HG02973 (cell line): ENCODE measurements around the gene CFHR4.
A peak's percentile ranks its signal among the peaks of the same experiment; 100 is the strongest.
"Not testable (repeated sequence)": the region's sequence is repeated elsewhere in the genome, so short reads cannot be mapped to it uniquely, and the experiment has no call there.

Experiments
- ATAC-seq: cut with Tn5 transposase; IDR thresholded peaks from one replicate; pipeline ENCODE4 v1.9.1; 2021; ENCODE audit warnings: moderate library complexity; ENCODE audit not compliant: unreplicated experiment

Gene CFHR4

DNA sequence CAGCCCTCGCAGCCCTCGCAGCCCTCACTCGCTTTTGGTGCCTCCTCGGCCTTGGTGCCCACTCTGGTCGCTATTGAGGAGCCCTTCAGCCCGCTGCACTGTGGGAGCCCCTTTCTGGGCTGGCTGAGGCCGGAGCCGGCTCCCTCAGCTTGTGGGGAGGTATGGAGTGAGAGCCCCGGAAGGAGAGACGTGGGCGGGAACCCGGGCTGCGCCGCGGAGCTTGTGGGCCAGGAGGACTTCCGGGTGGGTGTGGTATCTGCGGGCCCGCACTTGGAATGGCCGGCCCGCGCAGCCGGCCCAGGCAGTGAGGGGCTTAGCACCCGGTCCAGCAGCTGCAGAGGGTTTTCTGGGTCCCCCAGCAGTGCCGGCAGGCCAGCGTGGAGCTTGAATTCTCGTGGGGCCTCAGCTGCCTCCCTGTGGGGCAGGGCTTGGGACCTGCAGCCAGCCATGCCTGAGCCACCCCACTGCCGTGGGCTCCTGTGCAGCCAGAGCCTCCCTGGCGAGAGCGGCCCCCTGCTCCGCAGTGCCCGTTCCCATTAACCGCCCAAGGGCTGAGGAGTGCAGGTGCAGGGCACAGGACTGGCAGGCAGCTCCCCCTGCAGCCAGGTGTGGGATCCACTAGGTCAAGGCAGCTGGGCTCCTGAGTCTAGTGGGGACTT lies 45.8 kb downstream of the CFHR4 start:
- ATAC-seq: no peak

DNA sequence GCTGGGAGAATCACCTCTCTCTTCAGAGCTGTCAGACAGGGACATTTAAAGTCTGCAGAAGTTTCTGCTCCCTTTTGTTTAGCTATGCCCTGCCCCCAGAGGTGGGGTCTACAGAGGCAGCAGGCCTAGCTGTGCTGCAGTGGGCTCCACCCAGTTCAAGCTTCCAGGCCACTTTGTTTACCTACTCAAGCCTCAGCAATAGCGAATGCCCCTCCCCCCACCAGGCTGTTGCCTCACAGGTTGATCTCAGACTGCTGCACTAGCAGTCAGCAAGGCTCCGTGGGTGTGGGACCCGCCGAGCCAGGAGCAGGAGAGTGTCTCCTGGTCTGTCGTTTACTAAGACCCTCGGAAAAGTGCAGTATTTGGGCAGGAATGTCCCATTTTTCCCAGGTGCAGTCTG lies 53.6 kb downstream of the CFHR4 start:
- ATAC-seq: not testable (repeated sequence)

GRCh38 chr1:196943568-196943967 lies 55.7 kb downstream of the CFHR4 start, which contains the start of gene CFHR2:
Gene CFHR2 (plus strand): TSS chr1:196943738. CDS start chr1:196943881, 143 bp downstream.
- ATAC-seq: not testable (repeated sequence)

- peak; percentile 89 for ATAC-seq
Measured at GRCh38 chr1:196951711-196952394, 64.0 kb downstream of the CFHR4 start.

DNA sequence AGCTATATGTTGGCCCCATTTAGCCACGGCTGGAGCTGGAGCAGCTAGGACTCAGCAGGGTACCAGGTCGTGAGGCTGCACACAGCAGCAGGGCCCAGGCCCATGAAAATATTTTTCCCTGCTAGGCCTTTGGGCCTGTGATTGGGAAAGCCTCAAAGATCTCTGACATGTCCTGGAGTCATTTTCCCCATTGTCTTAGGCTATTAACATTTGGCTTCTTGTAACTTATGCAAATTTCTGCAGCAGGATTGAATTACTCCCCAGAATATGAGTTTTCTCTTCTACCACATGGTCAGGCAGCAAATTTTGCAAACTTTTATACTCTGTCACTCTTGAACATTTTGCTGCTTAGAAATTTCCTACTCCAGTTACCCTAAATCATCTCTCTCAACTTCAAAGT lies 66.9 kb downstream of the CFHR4 start:
- ATAC-seq: no peak

- ATAC-seq: no peak
Measured at GRCh38 chr1:196955926-196956325, 68.1 kb downstream of the CFHR4 start.

DNA sequence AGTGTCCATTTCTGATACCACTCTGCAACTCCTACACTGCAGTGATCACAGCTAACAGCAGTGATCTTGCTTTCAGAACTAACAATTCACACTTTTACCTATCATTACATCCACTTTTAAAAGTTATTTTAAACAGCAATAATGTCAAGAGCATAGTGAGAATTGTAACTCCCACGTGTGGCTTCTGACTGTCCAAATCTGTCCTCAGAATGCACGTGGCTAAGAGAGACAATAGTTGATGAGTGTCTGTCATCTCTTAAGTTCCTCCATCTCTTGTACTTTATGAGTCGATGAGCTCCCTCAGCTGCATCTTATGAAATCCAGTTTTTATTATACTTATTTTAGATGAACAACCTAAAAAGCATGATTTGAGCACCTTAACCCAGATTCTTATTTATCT lies 73.0 kb downstream of the CFHR4 start:
- peak; percentile 73 for ATAC-seq
